Thyroid gland (tissue), 4 donors: ENCODE results near the gene RAB4B. TPM values are rescaled to one million over a fixed set of nuclear protein-coding genes. Genes with fewer than 3 reads are reported as not detected.
"Not testable (repeated sequence)": the region's sequence is repeated elsewhere in the genome, so short reads cannot be mapped to it uniquely, and the experiment has no call there.

Source experiments
- DNase-seq, 2 donors: peaks; one replicate each; pipeline ENCODE4 v3.0.0-alpha.2; 2019
- H3K27ac ChIP-seq, 3 donors: fragments of 200-600 bp; sonication (generic); 1 replicate in 2 of 3; 2 replicates in 1 of 3; pipeline ENCODE4 v1.5.1; 2016 to 2019; ENCODE audit warnings: mild to moderate bottlenecking in 1 of 3, moderate library complexity in 1 of 3
- H3K27me3 ChIP-seq: fragments of 200-600 bp; sonication (generic); one replicate; pipeline ENCODE4 v1.5.1; 2019
- H3K36me3 ChIP-seq, 2 donors: fragments of 200-600 bp; sonication (generic); one replicate each; pipeline ENCODE4 v1.5.1; 2016 to 2019
- H3K4me1 ChIP-seq, 2 donors: fragments of 200-600 bp; sonication (generic); one replicate each; pipeline ENCODE4 v1.5.1; 2017 to 2019
- H3K4me3 ChIP-seq, 3 donors: fragments of 200-600 bp; sonication (generic); replicated peaks in 1 of 3; 1 replicate in 2 of 3; 2 replicates in 1 of 3; pipeline ENCODE4 v1.5.1; 2016; ENCODE audit warnings: mild to moderate bottlenecking in 1 of 3
- H3K9me3 ChIP-seq: fragments of 200-600 bp; sonication (generic); one replicate; pipeline ENCODE4 v1.5.1; 2017
- CTCF ChIP-seq, 6 experiments: fragments of 200-600 bp in 3 of 6; fragments of 450-650 bp in 3 of 6; sonication (generic) in 3 of 6; IDR thresholded peaks; one replicate each; pipeline ENCODE4 v1.5.1; 2016 to 2019; ENCODE audit warnings: antibody characterized with exemption in 6 of 6, mild to moderate bottlenecking in 2 of 6, inconsistent platforms in 1 of 6, moderate library complexity in 1 of 6
- POLR2A ChIP-seq, 2 donors: fragments of 450-650 bp; IDR thresholded peaks; one replicate each; pipeline ENCODE4 v1.6.1; 2017; ENCODE audit warnings: antibody characterized with exemption in 2 of 2, mild to moderate bottlenecking in 2 of 2, moderate library complexity in 1 of 2
- WGBS, 2 donors: methylation state at CpG; one replicate each; pipeline ENCODE4 v1.1.5; 2017; 5-methylcytosine and 5-hydroxymethylcytosine counted together
- intact Hi-C: fragments of 100-400 bp; cut with DNase I; formaldehyde crosslinking; loops from one replicate; pipeline ENCODE4 v1.15.1; 2023
- total RNA-seq, 4 donors: library from RNA; depleted of rRNA; stranded (reverse); fragments of >200 nt; gene quantifications; one replicate each; pipeline ENCODE4 v1.2.3, GENCODE V29; 2016

Gene RAB4B
- total RNA-seq, 4 donors from 2014 or later: 21.5 to 56.6 (median 31.5) TPM

DNA sequence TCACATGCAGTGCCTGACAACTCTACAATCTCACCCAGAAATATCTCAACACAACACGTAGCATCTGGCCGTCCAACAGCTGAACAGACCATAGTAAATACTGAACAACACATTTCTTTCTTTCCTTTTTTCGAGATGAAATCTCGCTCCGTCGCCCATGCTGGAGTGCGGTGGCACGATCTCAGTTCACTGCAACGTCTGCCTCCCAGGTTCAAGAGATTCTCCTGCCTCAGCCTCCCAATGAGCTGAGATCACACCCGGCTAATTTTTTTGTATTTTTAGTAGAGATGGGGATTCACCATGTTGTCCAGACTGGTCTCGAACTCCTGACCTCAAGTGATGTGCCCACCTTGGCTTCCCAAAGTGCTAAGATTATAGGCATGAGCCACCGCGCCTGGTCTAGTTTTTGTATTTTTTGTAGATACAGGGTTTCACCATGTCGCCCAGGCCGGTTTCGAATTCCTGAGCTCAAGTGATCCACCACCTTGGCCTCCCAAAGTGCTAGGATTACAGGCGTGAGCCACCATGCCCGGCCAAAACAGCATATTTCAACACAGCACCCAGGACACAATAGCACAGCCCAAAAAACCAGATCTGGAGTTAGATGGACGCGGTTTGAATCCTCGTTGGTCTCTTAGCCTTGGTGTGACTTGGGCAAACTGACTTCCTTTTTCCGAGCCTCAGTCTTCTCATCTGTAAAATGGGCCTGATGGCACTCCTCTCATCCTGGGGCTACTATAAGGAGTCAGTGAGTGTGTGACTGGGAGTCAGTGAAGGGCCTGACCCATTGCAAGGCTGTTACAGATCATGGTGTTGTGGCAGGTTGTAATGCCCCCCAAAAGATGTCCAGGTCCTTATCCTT is 49.6 kb downstream of the RAB4B start:
- peaks cover 2 to 6% of the 10 kb centered on the region in 2 donors for H3K36me3 ChIP-seq
- H3K27ac ChIP-seq: no peak overlapping the region
- H3K27me3 ChIP-seq: no peaks in the 10 kb centered on the region
- H3K9me3 ChIP-seq: no peaks in the 10 kb centered on the region
- DNase-seq: no peak
- intact Hi-C loops: no loop called here
- H3K4me1 ChIP-seq: no peaks in the 10 kb centered on the region
- 94 to 97% methylated on average over 22 of the region's 22 CpGs for WGBS, 2 donors
- no peak overlapping the region for H3K4me3 ChIP-seq
- TF ChIP-seq POLR2A (IDR thresholded peaks at IDR 0.05): no peak
- no peak for TF ChIP-seq CTCF (IDR thresholded peaks at IDR 0.05)

DNA sequence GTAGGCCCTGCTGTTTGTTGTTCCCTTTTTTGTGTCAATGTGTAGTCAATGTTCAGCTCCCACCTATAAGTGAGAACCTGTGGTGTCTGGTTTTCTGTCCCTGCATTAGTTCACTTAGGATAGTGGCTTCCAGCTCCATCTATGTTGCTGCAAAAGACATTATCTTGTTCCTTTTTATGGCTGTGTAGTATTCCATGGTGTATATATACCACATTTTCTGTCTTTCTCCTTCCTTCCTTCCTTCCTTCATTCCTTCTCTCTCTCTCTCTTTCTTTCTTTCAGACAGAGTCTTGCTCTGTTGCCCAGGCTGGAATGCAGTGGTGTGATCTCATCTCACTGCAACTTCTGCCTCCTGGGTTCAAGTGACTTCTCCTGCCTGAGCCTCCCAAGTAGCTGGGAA is 51.2 kb downstream of the RAB4B start:
- Histone ChIP-seq H3K36me3 (peaks cover 2 to 6% of the 10 kb centered on the region in 2 donors), H3K9me3 (no peaks in the 10 kb centered on the region), H3K27me3 (no peaks in the 10 kb centered on the region), H3K4me1 (no peaks in the 10 kb centered on the region), H3K4me3 (no peak overlapping the region), H3K27ac (no peak overlapping the region)
- intact Hi-C loops: no loop called here
- TF ChIP-seq POLR2A (IDR thresholded peaks at IDR 0.05) (no peak), CTCF (IDR thresholded peaks at IDR 0.05) (no peak)
- no peak for DNase-seq

DNA sequence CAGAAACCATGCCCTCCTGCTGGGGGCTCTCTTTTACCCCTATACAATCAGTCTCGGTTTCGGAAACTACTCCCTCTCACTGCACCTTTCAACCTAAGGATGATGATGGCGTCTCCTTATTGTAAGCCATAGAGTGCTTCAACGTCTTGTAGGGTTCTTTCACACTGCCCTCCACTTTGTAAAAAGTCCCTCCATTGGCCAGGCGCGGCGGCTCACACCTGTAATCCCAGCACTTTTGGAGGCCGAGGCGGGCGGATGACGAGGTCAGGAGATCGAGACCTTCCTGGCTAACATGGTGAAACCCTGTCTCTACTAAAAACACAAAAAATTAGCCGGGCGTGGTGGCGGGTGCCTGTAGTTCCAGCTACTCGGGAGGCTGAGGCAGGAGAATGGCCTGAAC is 52.7 kb downstream of the RAB4B start:
- H3K4me1 ChIP-seq, intact Hi-C loops, DNase-seq, H3K36me3 ChIP-seq, H3K27ac ChIP-seq, H3K4me3 ChIP-seq, H3K27me3 ChIP-seq, H3K9me3 ChIP-seq: not testable (repeated sequence)
- 96 to 97% methylated on average over 16 of the region's 16 CpGs for WGBS, 2 donors

DNA sequence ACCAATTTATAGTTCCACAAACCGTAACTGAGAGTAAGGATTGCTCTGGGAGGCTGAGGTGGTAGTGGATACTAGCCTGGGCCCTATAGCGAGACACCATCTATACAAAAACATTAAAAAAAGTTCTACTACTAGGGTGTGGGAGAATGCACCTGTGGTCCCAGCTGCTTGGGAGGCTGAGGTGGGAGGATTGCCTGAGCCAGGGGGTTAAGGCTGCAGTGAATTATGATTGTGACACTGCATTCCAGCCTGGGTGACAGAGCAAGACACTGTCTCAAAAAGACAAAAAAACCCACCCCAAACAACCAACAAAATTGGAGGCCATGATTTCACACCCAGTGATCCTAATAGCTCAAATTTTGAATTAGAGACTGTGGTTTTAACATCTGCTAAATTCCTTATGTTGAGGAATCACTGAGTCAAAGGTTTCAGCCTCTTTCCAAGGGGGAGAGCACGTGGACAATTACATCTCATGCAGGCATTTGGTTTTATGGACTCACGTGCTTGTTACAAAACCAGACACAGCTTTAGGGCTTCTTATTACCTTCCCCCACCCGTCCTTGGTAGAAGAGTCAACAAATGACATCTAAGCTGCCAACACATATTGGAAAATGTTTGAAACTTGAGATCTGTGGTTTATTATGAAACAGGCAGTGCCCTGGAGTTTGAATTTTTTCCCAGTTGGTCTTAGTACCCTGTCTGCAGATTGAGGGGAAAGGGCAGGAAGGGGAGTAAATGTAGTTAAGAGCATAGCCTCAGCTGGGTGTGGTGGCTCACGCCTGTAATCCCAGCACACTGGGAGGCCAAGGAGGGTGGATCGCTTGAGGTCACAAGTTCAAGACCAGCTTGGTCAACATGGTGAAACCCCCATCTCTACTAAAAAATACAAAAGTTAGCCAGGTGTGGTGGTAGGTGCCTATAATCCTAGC is 53.7 kb downstream of the RAB4B start:
- Histone ChIP-seq H3K27me3 (no peaks in the 10 kb centered on the region), H3K4me3 (no peak overlapping the region), H3K36me3 (peaks cover 2 to 6% of the 10 kb centered on the region in 2 donors), H3K27ac (no peak overlapping the region), H3K9me3 (no peaks in the 10 kb centered on the region), H3K4me1 (no peaks in the 10 kb centered on the region)
- 81 to 83% methylated on average over 7 of the region's 7 CpGs for WGBS, 2 donors
- no peak for TF ChIP-seq POLR2A (IDR thresholded peaks at IDR 0.05)
- no peak for TF ChIP-seq CTCF (IDR thresholded peaks at IDR 0.05)
- intact Hi-C loops: no loop called here
- no peak for DNase-seq

GRCh38 chr19:40832431-40832790 is 54.4 kb downstream of the RAB4B start:
- H3K36me3 ChIP-seq, H3K4me1 ChIP-seq, intact Hi-C loops, H3K9me3 ChIP-seq, DNase-seq, H3K4me3 ChIP-seq, H3K27ac ChIP-seq, H3K27me3 ChIP-seq: not testable (repeated sequence)
- WGBS, 2 donors: 60 to 85% methylated on average over 4 of the region's 4 CpGs

- H3K4me1 ChIP-seq, DNase-seq: not testable (repeated sequence)
Measured at GRCh38 chr19:40833728-40834533, 55.9 kb downstream of the RAB4B start.

More at GRCh38 chr19:40833728-40834533, 55.9 kb downstream of the RAB4B start:
- H3K4me3 ChIP-seq, H3K9me3 ChIP-seq, H3K36me3 ChIP-seq, H3K27me3 ChIP-seq, H3K27ac ChIP-seq, intact Hi-C loops: not testable (repeated sequence)
- WGBS, 2 donors: 72 to 74% methylated on average over 7 of the region's 7 CpGs
